H1 (cell line): ENCODE measurements around the gene SRMS. TPM values are rescaled to one million over a fixed set of nuclear protein-coding genes. Genes with fewer than 3 reads are reported as not detected.

ENCODE experiments used
- CTCF ChIA-PET: fragments of 300-600 bp; sonication (Branson Sonifier 250); formaldehyde crosslinking; loops from one replicate; lab custom pipeline; 2021; ENCODE audit not compliant: partially characterized antibody; lab: Charles Lee
- POLR2A ChIA-PET: fragments of 300-600 bp; sonication (Branson Sonifier 250); formaldehyde crosslinking; loops from one replicate; lab custom pipeline; 2021; ENCODE audit warnings: inconsistent platforms; ENCODE audit not compliant: partially characterized antibody; lab: Charles Lee
- DNase-seq, 2 experiments: peaks; one replicate each; pipeline versions ENCODE4 v3.0.0 to v3.0.0-alpha.2; 2010 to 2022; ENCODE audit warnings: low spot score in 2 of 2, low read depth in 1 of 2, mixed read lengths in 1 of 2
- FAIRE-seq: peaks from 2 replicates; lab custom pipeline; 2011; peaks lifted over from hg19 to GRCh38; lab: Jason Lieb, UNC
- H2AFZ ChIP-seq: 2 replicates; pipeline ENCODE4 v1.8.1; 2012; ENCODE audit warnings: low read length, inconsistent platforms
- H2AK5ac ChIP-seq: 2 replicates; pipeline ENCODE4 v1.6.1; 2013; ENCODE audit warnings: low read depth, low read length
- H2BK120ac ChIP-seq: replicated peaks from 2 replicates; pipeline ENCODE3; 2013; ENCODE audit warnings: low read depth, low read length, inconsistent platforms
- H2BK12ac ChIP-seq: 2 replicates; pipeline ENCODE4 v1.6.1; 2013; ENCODE audit warnings: low read depth, low read length
- H2BK15ac ChIP-seq: 2 replicates; pipeline ENCODE4 v1.6.1; 2013; ENCODE audit warnings: low read length
- H2BK20ac ChIP-seq: 2 replicates; pipeline ENCODE4 v1.6.1; 2013; ENCODE audit warnings: low read length
- H2BK5ac ChIP-seq: 2 replicates; pipeline ENCODE4 v1.6.1; 2013; ENCODE audit warnings: low read depth, low read length
- H3K14ac ChIP-seq: 2 replicates; pipeline ENCODE4 v1.6.1; 2013; ENCODE audit warnings: inconsistent platforms; ENCODE audit not compliant: insufficient read length
- H3K18ac ChIP-seq: 2 replicates; pipeline ENCODE4 v1.6.1; 2013; ENCODE audit warnings: low read length; ENCODE audit errors: extremely low read depth
- H3K23ac ChIP-seq: 2 replicates; pipeline ENCODE4 v1.6.1; 2013; ENCODE audit warnings: inconsistent platforms; ENCODE audit not compliant: insufficient read length
- H3K23me2 ChIP-seq: 2 replicates; pipeline ENCODE4 v1.6.1; 2013; ENCODE audit warnings: low read depth, low read length
- H3K27ac ChIP-seq: 2 replicates; pipeline ENCODE4 v1.6.1; 2011; ENCODE audit warnings: low read depth, low read length, inconsistent platforms
- H3K27me3 ChIP-seq, 4 experiments: replicated peaks in 1 of 4; 1 replicate in 1 of 4; 2 replicates in 3 of 4; pipeline versions ENCODE4 v1.6.1 to v1.8.1; 2011 to 2013; ENCODE audit warnings: low read length in 3 of 4, mild to moderate bottlenecking in 3 of 4, inconsistent platforms in 2 of 4, mixed read lengths in 2 of 4, moderate library complexity in 1 of 4; ENCODE audit not compliant: control insufficient read depth in 3 of 4, insufficient read depth in 3 of 4; ENCODE audit errors: extremely low read depth in 1 of 4
- H3K36me3 ChIP-seq, 4 experiments: 2 replicates each; pipeline versions ENCODE4 v1.6.1 to v1.8.1; 2011 to 2013; ENCODE audit warnings: mild to moderate bottlenecking in 4 of 4, low read length in 3 of 4, moderate library complexity in 2 of 4, control low read depth in 1 of 4, inconsistent platforms in 1 of 4; ENCODE audit not compliant: insufficient read depth in 4 of 4, control insufficient read depth in 2 of 4
- H3K4ac ChIP-seq: replicated peaks from 2 replicates; pipeline ENCODE3; 2013; ENCODE audit warnings: low read length, low read depth, mixed read lengths, inconsistent platforms; ENCODE audit not compliant: insufficient read length
- H3K4me1 ChIP-seq, 4 experiments: replicated peaks in 1 of 4; 1 replicate in 1 of 4; 2 replicates in 3 of 4; pipeline versions ENCODE4 v1.6.1 to v1.8.1; 2011 to 2013; ENCODE audit warnings: low read length in 3 of 4, inconsistent platforms in 2 of 4, mixed read lengths in 1 of 4; ENCODE audit not compliant: insufficient read depth in 4 of 4, control insufficient read depth in 3 of 4
- H3K4me2 ChIP-seq, 2 experiments: 2 replicates each; pipeline versions ENCODE4 v1.6.1 to v1.8.1; 2011 to 2013; ENCODE audit warnings: low read depth in 2 of 2, low read length in 2 of 2, control low read depth in 1 of 2, inconsistent platforms in 1 of 2, mild to moderate bottlenecking in 1 of 2; ENCODE audit not compliant: insufficient read depth in 1 of 2
- H3K4me3 ChIP-seq, 4 experiments: fragments of 200-600, 300-600 bp in 1 of 4; sonication (generic), shearing (Covaris generic), sonication (Bioruptor Twin) in 1 of 4; 2 replicates each; pipeline versions ENCODE4 v1.5.1 to v1.8.1; 2011 to 2016; ENCODE audit warnings: low read length in 4 of 4, low read depth in 3 of 4, control low read depth in 2 of 4, inconsistent platforms in 2 of 4, mild to moderate bottlenecking in 2 of 4, mixed read lengths in 1 of 4, moderate library complexity in 1 of 4; ENCODE audit not compliant: insufficient read depth in 2 of 4; ENCODE audit errors: extremely low read depth in 1 of 4
- H3K56ac ChIP-seq: replicated peaks from 2 replicates; pipeline ENCODE3; 2013; ENCODE audit warnings: low read depth, mild to moderate bottlenecking, mixed read lengths, low read length, inconsistent platforms; ENCODE audit not compliant: insufficient read length
- H3K79me1 ChIP-seq: 2 replicates; pipeline ENCODE4 v1.6.1; 2013; ENCODE audit warnings: low read depth, low read length, control low read depth
- H3K79me2 ChIP-seq, 2 experiments: 2 replicates each; pipeline versions ENCODE4 v1.6.1 to v1.8.1; 2012 to 2013; ENCODE audit warnings: low read length in 2 of 2, mild to moderate bottlenecking in 2 of 2, inconsistent platforms in 1 of 2; ENCODE audit not compliant: insufficient read depth in 2 of 2, control insufficient read depth in 1 of 2
- H3K9ac ChIP-seq, 4 experiments: replicated peaks in 1 of 4; 1 replicate in 1 of 4; 2 replicates in 3 of 4; pipeline versions ENCODE4 v1.6.1 to v1.8.1; 2011 to 2013; ENCODE audit warnings: low read depth in 3 of 4, low read length in 3 of 4, control low read depth in 2 of 4, mild to moderate bottlenecking in 2 of 4, moderate library complexity in 2 of 4, inconsistent platforms in 1 of 4; ENCODE audit errors: extremely low read depth in 1 of 4
- H3K9me3 ChIP-seq, 2 experiments: 2 replicates each; pipeline versions ENCODE4 v1.6.1 to v1.8.1; 2012 to 2013; ENCODE audit warnings: mild to moderate bottlenecking in 2 of 2, moderate library complexity in 2 of 2, control low read depth in 1 of 2, inconsistent platforms in 1 of 2, low read depth in 1 of 2, low read length in 1 of 2, mixed read lengths in 1 of 2; ENCODE audit not compliant: insufficient read depth in 2 of 2
- H4K20me1 ChIP-seq, 2 experiments: replicated peaks in 1 of 2; 2 replicates each; pipeline versions ENCODE3 to v1.8.1; 2011 to 2013; ENCODE audit warnings: inconsistent platforms in 2 of 2, low read length in 2 of 2, mild to moderate bottlenecking in 1 of 2; ENCODE audit not compliant: insufficient read depth in 2 of 2, control insufficient read depth in 1 of 2
- H4K5ac ChIP-seq: 2 replicates; pipeline ENCODE4 v1.6.1; 2013; ENCODE audit warnings: low read length, low read depth, mixed read lengths, inconsistent platforms; ENCODE audit not compliant: insufficient read length
- H4K8ac ChIP-seq: 2 replicates; pipeline ENCODE4 v1.8.0; 2013; ENCODE audit warnings: mild to moderate bottlenecking, moderate library complexity, low read length, inconsistent platforms; ENCODE audit not compliant: insufficient read depth; ENCODE audit errors: extremely low read depth
- H4K91ac ChIP-seq: replicated peaks from 2 replicates; pipeline ENCODE3; 2013; ENCODE audit warnings: low read length, mixed read lengths, inconsistent platforms; ENCODE audit not compliant: insufficient read length
- ASH2L ChIP-seq: fragments of 200-600, 300-600 bp; sonication (generic); IDR thresholded peaks from one replicate; pipeline ENCODE4 v1.7.1; 2017; ENCODE audit warnings: low read length
- BACH1 ChIP-seq: IDR thresholded peaks from 2 replicates; pipeline ENCODE4 v1.6.1; 2012; ENCODE audit warnings: low read length, improper control_type of control experiment
- BRCA1 ChIP-seq: IDR thresholded peaks from 2 replicates; pipeline ENCODE4 v1.6.1; 2012; ENCODE audit warnings: low read depth, low read length, improper control_type of control experiment
- CBX5 ChIP-seq: fragments of 300-800, 300-1000 bp; sonication (generic); IDR thresholded peaks from 2 replicates; pipeline ENCODE4 v1.7.1; 2016; ENCODE audit warnings: antibody characterized with exemption, low read length, low read depth
- CBX8 ChIP-seq: fragments of 300-800, 300-1000 bp; sonication (generic); IDR thresholded peaks from 2 replicates; pipeline ENCODE4 v1.7.1; 2016; ENCODE audit warnings: low read depth, low read length, borderline replicate concordance
- EP300 ChIP-seq, 2 experiments: IDR thresholded peaks; 1 replicate in 1 of 2; 2 replicates in 1 of 2; pipeline ENCODE4 v1.6.1; 2011 to 2012; ENCODE audit warnings: low read depth in 2 of 2, low read length in 2 of 2, mild to moderate bottlenecking in 2 of 2, borderline replicate concordance in 1 of 2, inconsistent platforms in 1 of 2, moderate library complexity in 1 of 2
- HDAC6 ChIP-seq: IDR thresholded peaks from one replicate; pipeline ENCODE4 v1.7.1; 2012; ENCODE audit warnings: low read depth, mild to moderate bottlenecking, inconsistent platforms, low read length, moderate library complexity
- MAFK ChIP-seq: IDR thresholded peaks from 2 replicates; pipeline ENCODE4 v1.6.1; 2012; ENCODE audit warnings: low read depth, mild to moderate bottlenecking, improper control_type of control experiment, low read length
- POLR2A ChIP-seq, 2 experiments: IDR thresholded peaks; 1 replicate in 1 of 2; 2 replicates in 1 of 2; pipeline ENCODE4 v1.6.1; 2011; ENCODE audit warnings: low read depth in 2 of 2, low read length in 2 of 2, mild to moderate bottlenecking in 2 of 2; ENCODE audit errors: control extremely low read depth in 1 of 2
- RBBP5 ChIP-seq: IDR thresholded peaks from 2 replicates; pipeline ENCODE4 v1.7.1; 2012; ENCODE audit warnings: low read depth, mild to moderate bottlenecking, inconsistent platforms, low read length, moderate library complexity, borderline replicate concordance
- SIRT6 ChIP-seq: IDR thresholded peaks from one replicate; pipeline ENCODE4 v1.7.1; 2012; ENCODE audit warnings: low read length, inconsistent platforms
- TAF1 ChIP-seq: IDR thresholded peaks from 2 replicates; pipeline ENCODE4 v1.6.1; 2011; ENCODE audit warnings: mild to moderate bottlenecking, low read depth, low read length
- TBP ChIP-seq: IDR thresholded peaks from 2 replicates; pipeline ENCODE4 v1.6.1; 2011; ENCODE audit warnings: low read depth, low read length, improper control_type of control experiment
- WGBS, 2 experiments: shearing (Covaris generic) in 1 of 2; methylation state at CpG; one replicate each; pipeline versions ENCODE4 v1.1.6 to v1.1.7; 2013 to 2015; ENCODE audit warnings: low lambda C conversion rate in 2 of 2, mixed read lengths in 2 of 2, inconsistent platforms in 1 of 2, low coverage in 1 of 2, missing lambda C conversion rate in 1 of 2; ENCODE audit not compliant: insufficient replicate concordance in 2 of 2, insufficient coverage in 1 of 2, insufficient read length in 1 of 2; ENCODE audit errors: extremely low coverage in 1 of 2, missing lambda C conversion rate in 1 of 2; 5-methylcytosine and 5-hydroxymethylcytosine counted together
- polyA plus RNA-seq, 7 experiments: library from polyadenylated mRNA; depleted of rRNA in 3 of 7; stranded (reverse) in 5 of 7; unstranded in 2 of 7; fragments of >200 nt in 5 of 7; fragments of 200-250 nt in 2 of 7; gene quantifications; 1 replicate in 5 of 7; 2 replicates in 1 of 7; 4 replicates in 1 of 7; pipeline versions ENCODE4 v1.2.1 to v1.2.3, GENCODE V29; 2011 to 2013; ENCODE audit warnings: missing spikeins in 2 of 7, mixed read lengths in 2 of 7
- total RNA-seq: library from RNA; stranded (reverse); fragmentation: NEBNext Ultra II Directional; extraction: Animal tissue kit (Norgen Biotek cat#: 25700); gene quantifications from 2 replicates; pipeline ENCODE4 v1.2.1, GENCODE V29; 2021

SRMS gene
- total and polyA plus RNA-seq, 2 of the 8 experiments (the other 6 are each of a cell fraction or from before 2014, with no cell fraction given), result 0.39 to 0.76 TPM

GRCh38 chr20:63576311-63576710, 28.8 kb upstream of the SRMS start:
- Histone ChIP-seq H3K4ac (no peak overlapping the region), H3K18ac (no peak overlapping the region), H3K4me2 (no peak overlapping the region), H3K27me3 (no peaks in the 10 kb centered on the region; a peak in 1 of 7 replicates), H3K23me2 (no peaks in the 10 kb centered on the region; the same call in 1 of the 2 replicates), H2AFZ (no peak overlapping the region), H3K9me3 (no peaks in the 10 kb centered on the region), H3K14ac (no peak overlapping the region), H3K56ac (no peak overlapping the region), H4K91ac (no peak overlapping the region), H2BK120ac (no peak overlapping the region), H3K9ac (no peak overlapping the region), H3K79me2 (no peaks in the 10 kb centered on the region), H3K79me1 (no peaks in the 10 kb centered on the region), H3K23ac (no peak overlapping the region), H3K36me3 (no peaks in the 10 kb centered on the region), H2AK5ac (no peak overlapping the region), H2BK5ac (no peak overlapping the region), H2BK12ac (no peak overlapping the region), H3K27ac (no peak overlapping the region), H2BK15ac (no peak overlapping the region)
- no peak for FAIRE-seq
- DNase-seq, result no peak
- 93% methylated on average over 5 of the region's 7 CpGs; no CpG with 5 or more reads in 1 of the 2 experiments for WGBS, 2 experiments
- no peak for TF ChIP-seq HDAC6
- no peak for TF ChIP-seq ASH2L
- no peak for TF ChIP-seq MAFK
- TF ChIP-seq TBP, result no peak
- no peak for TF ChIP-seq CBX8
- no peak for TF ChIP-seq RBBP5
- no peak for TF ChIP-seq POLR2A (IDR thresholded peaks at IDR 0.05; ENCODE audit: control extremely low read depth in 1 of 2, low read depth in 2 of 2, low read length in 2 of 2)
- no peak for TF ChIP-seq EP300 (IDR thresholded peaks at IDR 0.05; ENCODE audit: borderline replicate concordance in 1 of 2, low read depth in 2 of 2, low read length in 2 of 2)
- TF ChIP-seq TAF1, result no peak
- TF ChIP-seq CBX5, result no peak
- no peak for TF ChIP-seq BRCA1
- no peak for TF ChIP-seq BACH1
- TF ChIP-seq SIRT6, result no peak
- TF ChIP-seq, all 59 proteins: peak for 0
- ChIA-PET CTCF (interaction anchor here (0.6 to 1.1 kb wide), 2 partner anchors 17 to 193 kb away, joined by 4 read pairs; no protein-coding TSS in a partner anchor), POLR2A (interaction anchor here (1.0 kb wide), 1 partner anchor 37 kb away, joined by 3 read pairs; no protein-coding TSS in a partner anchor)
- Histone ChIP-seq H3K4me1 (peaks cover 0 to 6% (median 6%) of the 10 kb centered on the region in 4 experiments; a peak in 6 of 7 replicates), H3K4me3 (no peak overlapping the region), H2BK20ac (no peak overlapping the region), H4K20me1 (peaks cover 0 to 3% of the 10 kb centered on the region in 2 experiments), H4K8ac (no peak overlapping the region), H4K5ac (no peak overlapping the region)
